ENCODE results near the gene FADS3. TPM values are rescaled to one million over a fixed set of nuclear protein-coding genes. Genes with fewer than 3 reads are reported as not detected.
A peak's percentile ranks its signal among the peaks of the same experiment; 100 is the strongest.

The FADS3 gene
- 76.0 TPM for total RNA-seq
- long read RNA-seq, transcript FADS3-201 (12 exons, 1,779 nt): major isoform, 186 of 339 reads
- long read RNA-seq, partial matches to known transcripts: 28 of 339 reads
- long read RNA-seq, other reads (novel, unspliced or antisense): 125 of 339 reads

- intact Hi-C loops (cut with DNase I): loop anchor here (5.0 kb wide), 1 partner anchor 94 kb away; no protein-coding TSS in a partner anchor
- peak; percentile 91 for ATAC-seq (ENCODE audit: poor library complexity)
- DNase-seq: peak; percentile 94
Observed at GRCh38 chr11:61891331-61892084, at the start of gene FADS3. Gene FADS3 (minus strand): TSS chr11:61891545. CDS start chr11:61891381, 164 bp downstream.

GRCh38 chr11:61940466-61940865 lies 49.1 kb upstream of the FADS3 start:
- intact Hi-C loops (cut with DNase I): no loop called here
- DNase-seq (no peak), ATAC-seq (ENCODE audit: poor library complexity) (no peak)

- DNase-seq: no peak
- no peak for ATAC-seq (ENCODE audit: poor library complexity)
- intact Hi-C loops (cut with DNase I): no loop called here
Observed at GRCh38 chr11:61935861-61936260, 44.5 kb upstream of the FADS3 start.

GRCh38 chr11:61930933-61931332 lies 39.6 kb upstream of the FADS3 start:
- intact Hi-C loops (cut with DNase I): no loop called here
- ATAC-seq (ENCODE audit: poor library complexity) (no peak), DNase-seq (no peak)

GRCh38 chr11:61928606-61929005 lies 37.3 kb upstream of the FADS3 start:
- DNase-seq (no peak), ATAC-seq (ENCODE audit: poor library complexity) (no peak)
- intact Hi-C loops (cut with DNase I): no loop called here

GRCh38 chr11:61927501-61927900 lies 36.2 kb upstream of the FADS3 start:
- no peak for ATAC-seq (ENCODE audit: poor library complexity)
- intact Hi-C loops (cut with DNase I): no loop called here
- DNase-seq: no peak

GRCh38 chr11:61926235-61926634 lies 34.9 kb upstream of the FADS3 start:
- ATAC-seq (ENCODE audit: poor library complexity) (no peak), DNase-seq (no peak)
- intact Hi-C loops (cut with DNase I): no loop called here

- no peak for DNase-seq
- intact Hi-C loops (cut with DNase I): no loop called here
- ATAC-seq (ENCODE audit: poor library complexity): no peak
Observed at GRCh38 chr11:61925736-61926135, 34.4 kb upstream of the FADS3 start.

GRCh38 chr11:61924064-61924455 lies 32.7 kb upstream of the FADS3 start:
- ATAC-seq (ENCODE audit: poor library complexity): peak; percentile 23
- intact Hi-C loops (cut with DNase I): no loop called here
- DNase-seq: no peak

GRCh38 chr11:61923166-61924063 lies 32.1 kb upstream of the FADS3 start:
- DNase-seq (peak; percentile 83), ATAC-seq (ENCODE audit: poor library complexity) (peak; percentile 79)
- intact Hi-C loops (cut with DNase I): no loop called here

GRCh38 chr11:61922539-61922938 lies 31.2 kb upstream of the FADS3 start:
- peak; percentile 91 for DNase-seq
- ATAC-seq (ENCODE audit: poor library complexity): peak; percentile 80
- intact Hi-C loops (cut with DNase I): no loop called here

GRCh38 chr11:61921446-61921845 lies 30.1 kb upstream of the FADS3 start:
- intact Hi-C loops (cut with DNase I): no loop called here
- DNase-seq: no peak
- no peak for ATAC-seq (ENCODE audit: poor library complexity)

- intact Hi-C loops (cut with DNase I): no loop called here
- ATAC-seq (ENCODE audit: poor library complexity) (no peak), DNase-seq (no peak)
Observed at GRCh38 chr11:61919705-61920631, 28.6 kb upstream of the FADS3 start.

- DNase-seq: peak; percentile 72
- intact Hi-C loops (cut with DNase I): no loop called here
- ATAC-seq (ENCODE audit: poor library complexity): peak; percentile 7
Observed at GRCh38 chr11:61918938-61919704, 27.8 kb upstream of the FADS3 start.

GRCh38 chr11:61918251-61918937 lies 27.0 kb upstream of the FADS3 start:
- intact Hi-C loops (cut with DNase I): no loop called here
- DNase-seq: no peak
- ATAC-seq (ENCODE audit: poor library complexity): no peak

GRCh38 chr11:61917334-61918109 lies 26.2 kb upstream of the FADS3 start, which contains the start of gene RAB3IL1:
Gene RAB3IL1 (minus strand): TSS chr11:61917566. CDS start chr11:61917367, 199 bp downstream.
- ATAC-seq (ENCODE audit: poor library complexity) (peak; percentile 83), DNase-seq (peak; percentile 84)
- intact Hi-C loops (cut with DNase I): no loop called here
